Gastroesophageal sphincter (tissue), 4 donors: ENCODE results near the gene SYNE1. TPM values are rescaled to one million over a fixed set of nuclear protein-coding genes. Genes with fewer than 3 reads are reported as not detected.

Source experiments
- ATAC-seq: fragments of 150-250 bp; one replicate; pipeline ENCODE4 v1.9.1; 2016; ENCODE audit warnings: mild to moderate bottlenecking, moderate library complexity
- H3K27ac ChIP-seq, 4 donors: fragments of 200-600 bp; sonication (generic) in 3 of 4; 1 replicate in 3 of 4; 2 replicates in 1 of 4; pipeline ENCODE4 v1.5.1; 2016 to 2019
- H3K27me3 ChIP-seq: fragments of 200-600 bp; sonication (generic); one replicate; pipeline ENCODE4 v1.5.1; 2019
- H3K36me3 ChIP-seq, 2 donors: fragments of 200-600 bp; sonication (generic); one replicate each; pipeline ENCODE4 v1.5.1; 2019; ENCODE audit warnings: control low read depth in 1 of 2
- H3K4me1 ChIP-seq, 3 donors: fragments of 200-600 bp; sonication (generic); 1 replicate in 2 of 3; 2 replicates in 1 of 3; pipeline ENCODE4 v1.5.1; 2016 to 2019; ENCODE audit warnings: control low read depth in 2 of 3
- H3K4me3 ChIP-seq, 2 donors: fragments of 200-600 bp; sonication (generic); one replicate each; pipeline ENCODE4 v1.5.1; 2019; ENCODE audit warnings: mild to moderate bottlenecking in 1 of 2, moderate library complexity in 1 of 2
- H3K9me3 ChIP-seq, 3 donors: fragments of 200-600 bp; sonication (generic); one replicate each; pipeline ENCODE4 v1.5.1; 2017 to 2019; ENCODE audit warnings: control low read depth in 2 of 3
- CTCF ChIP-seq, 4 experiments: fragments of 200-600 bp in 2 of 4; fragments of 450-650 bp in 2 of 4; sonication (generic) in 1 of 4; IDR thresholded peaks; one replicate each; pipeline ENCODE4 v1.5.1; 2017 to 2019; ENCODE audit warnings: antibody characterized with exemption in 4 of 4, mild to moderate bottlenecking in 2 of 4, moderate library complexity in 2 of 4
- EP300 ChIP-seq: sonication (generic); formaldehyde crosslinking; IDR thresholded peaks from one replicate; pipeline ENCODE4 v1.6.1; 2017; ENCODE audit warnings: antibody characterized with exemption, mild to moderate bottlenecking
- POLR2A ChIP-seq, 2 donors: fragments of 450-650 bp; IDR thresholded peaks; one replicate each; pipeline ENCODE4 v1.6.1; 2017; ENCODE audit warnings: antibody characterized with exemption in 2 of 2, mild to moderate bottlenecking in 2 of 2, moderate library complexity in 1 of 2
- POLR2AphosphoS5 ChIP-seq: sonication (generic); formaldehyde crosslinking; IDR thresholded peaks from one replicate; pipeline ENCODE4 v1.6.1; 2017; ENCODE audit warnings: antibody characterized with exemption
- WGBS, 2 donors: methylation state at CpG; one replicate each; pipeline ENCODE4 v1.1.5; 2018; ENCODE audit warnings: low coverage in 1 of 2; 5-methylcytosine and 5-hydroxymethylcytosine counted together
- total RNA-seq, 4 donors: library from RNA; depleted of rRNA; stranded (reverse); fragments of >200 nt; gene quantifications; one replicate each; pipeline ENCODE4 v1.1.0, GENCODE V29; 2016

SYNE1 gene
- total RNA-seq, 4 donors from 2014 or later, result 160 to 268 (median 215) TPM

GRCh38 chr6:152091201-152091600 is 546.0 kb downstream of the SYNE1 start:
- Histone ChIP-seq H3K27ac (no peak overlapping the region), H3K36me3 (no peaks in the 10 kb centered on the region), H3K4me3 (no peak overlapping the region), H3K27me3 (no peaks in the 10 kb centered on the region), H3K9me3 (no peaks in the 10 kb centered on the region), H3K4me1 (no peaks in the 10 kb centered on the region)
- 13 to 50% methylated on average over 1 of the region's 2 CpGs for WGBS, 2 donors
- no peak for ATAC-seq
- TF ChIP-seq POLR2A (IDR thresholded peaks at IDR 0.05) (no peak), CTCF (IDR thresholded peaks at IDR 0.05) (no peak), EP300 (no peak), POLR2AphosphoS5 (no peak)

GRCh38 chr6:152089992-152090391 is 547.2 kb downstream of the SYNE1 start:
- 81% methylated on average over 6 of the region's 7 CpGs; no CpG with 5 or more reads in 1 of the 2 donors for WGBS, 2 donors
- Histone ChIP-seq H3K27ac (no peak overlapping the region), H3K36me3 (no peaks in the 10 kb centered on the region), H3K27me3 (no peaks in the 10 kb centered on the region), H3K4me3 (no peak overlapping the region), H3K4me1 (no peaks in the 10 kb centered on the region), H3K9me3 (no peaks in the 10 kb centered on the region)
- ATAC-seq, result peak; percentile 50
- TF ChIP-seq EP300 (no peak), POLR2AphosphoS5 (no peak), POLR2A (IDR thresholded peaks at IDR 0.05) (no peak), CTCF (IDR thresholded peaks at IDR 0.05) (no peak)

- WGBS, 2 donors, result 11 to 12% methylated on average over 1 of the region's 1 CpG
- Histone ChIP-seq H3K4me3 (no peak overlapping the region), H3K9me3 (no peaks in the 10 kb centered on the region), H3K27me3 (no peaks in the 10 kb centered on the region), H3K27ac (no peak overlapping the region), H3K36me3 (no peaks in the 10 kb centered on the region), H3K4me1 (no peaks in the 10 kb centered on the region)
- TF ChIP-seq POLR2A (IDR thresholded peaks at IDR 0.05) (no peak), POLR2AphosphoS5 (no peak), CTCF (IDR thresholded peaks at IDR 0.05) (no peak), EP300 (no peak)
- no peak for ATAC-seq
Observed at GRCh38 chr6:152087701-152088100, 549.5 kb downstream of the SYNE1 start.

GRCh38 chr6:152087096-152087495 is 550.1 kb downstream of the SYNE1 start:
- 47 to 48% methylated on average over 2 of the region's 2 CpGs for WGBS, 2 donors
- H3K4me3 ChIP-seq, result no peak overlapping the region
- H3K27me3 ChIP-seq, result no peaks in the 10 kb centered on the region
- TF ChIP-seq CTCF (IDR thresholded peaks at IDR 0.05) (no peak), EP300 (no peak), POLR2AphosphoS5 (no peak), POLR2A (IDR thresholded peaks at IDR 0.05) (no peak)
- no peak for ATAC-seq
- no peaks in the 10 kb centered on the region for H3K4me1 ChIP-seq
- H3K36me3 ChIP-seq, result no peaks in the 10 kb centered on the region
- no peaks in the 10 kb centered on the region for H3K9me3 ChIP-seq
- no peak overlapping the region for H3K27ac ChIP-seq

- no peak for TF ChIP-seq POLR2AphosphoS5
- TF ChIP-seq POLR2A (IDR thresholded peaks at IDR 0.05), result no peak
- no peak for TF ChIP-seq CTCF (IDR thresholded peaks at IDR 0.05)
- no peak for TF ChIP-seq EP300
- no peak for ATAC-seq
- Histone ChIP-seq H3K4me1 (no peaks in the 10 kb centered on the region), H3K27me3 (no peaks in the 10 kb centered on the region), H3K36me3 (no peaks in the 10 kb centered on the region), H3K9me3 (no peaks in the 10 kb centered on the region), H3K27ac (no peak overlapping the region), H3K4me3 (no peak overlapping the region)
- 82 to 89% methylated on average over 3 of the region's 3 CpGs for WGBS, 2 donors
Observed at GRCh38 chr6:152086223-152086873, 550.8 kb downstream of the SYNE1 start.
